ENCODE results near the gene EPN1. TPM values are rescaled to one million over a fixed set of nuclear protein-coding genes. Genes with fewer than 3 reads are reported as not detected.

The EPN1 gene
- total and polyA plus RNA-seq, 2 experiments from 2014 or later: 47.1 to 223 TPM

DNA sequence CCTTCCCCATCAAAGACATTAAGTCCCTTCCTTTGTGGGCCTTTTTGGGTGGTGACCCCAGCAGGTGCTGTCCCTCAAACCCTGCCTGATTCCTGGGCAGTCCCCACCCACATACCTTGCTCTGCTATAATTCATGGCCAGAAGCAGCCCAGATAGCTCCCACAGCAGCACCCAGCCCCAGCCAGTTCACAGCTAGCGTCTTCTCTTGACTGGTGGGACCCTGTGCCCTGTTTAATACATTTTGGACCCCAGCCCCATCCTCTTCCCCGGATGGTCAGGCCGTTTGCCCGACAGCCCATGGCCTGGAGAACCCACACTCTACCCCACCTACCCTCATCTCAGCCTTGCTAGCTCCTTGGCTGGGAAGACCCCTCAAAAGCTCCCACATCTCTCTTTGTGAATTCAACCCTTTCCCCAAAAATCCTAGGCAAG lies 24.9 kb upstream of the EPN1 start:
- Histone ChIP-seq H3F3A (replicated peaks; ENCODE audit: low read depth) (peaks cover 13% of the 10 kb centered on the region; the same call in 1 of the 2 replicates), H4K20me1 (replicated peaks; ENCODE audit: insufficient read depth) (no peaks in the 10 kb centered on the region), H3K4me1 (ENCODE audit: insufficient read depth) (no peaks in the 10 kb centered on the region; the same call in 1 of the 2 replicates), H3K27ac (ENCODE audit: low read depth) (no peak overlapping the region), H3K27me3 (ENCODE audit: insufficient read depth) (no peaks in the 10 kb centered on the region), H3K36me3 (ENCODE audit: insufficient read depth) (no peaks in the 10 kb centered on the region), H3K9me2 (ENCODE audit: insufficient read depth) (no peaks in the 10 kb centered on the region), H3K79me2 (replicated peaks; ENCODE audit: insufficient read depth) (peaks cover 18% of the 10 kb centered on the region), H3K4me3 (no peak overlapping the region), H3K4me2 (no peak overlapping the region), H2AFZ (no peak overlapping the region)
- no peaks in the 10 kb centered on the region; the same call in 2 of the 3 replicates for H3K9me3 Mint-ChIP-seq
- H3K27me3 Mint-ChIP-seq (ENCODE audit: insufficient read depth, low read depth, poor library complexity): peaks cover 47% of the 10 kb centered on the region
- no peak overlapping the region; the same call in 2 of the 3 replicates for H3K4me3 Mint-ChIP-seq
- no peak for DNase-seq (ENCODE audit: low spot score)
- H3K4me1 Mint-ChIP-seq: peaks cover 27% of the 10 kb centered on the region
- H3K36me3 Mint-ChIP-seq (ENCODE audit: low read depth): peaks cover 26% of the 10 kb centered on the region
- no peak for ATAC-seq
- TF ChIP-seq POLR2AphosphoS5 (IDR thresholded peaks at IDR 0.05; ENCODE audit: low read depth): no peak
- no peak for TF ChIP-seq EZH2 (IDR thresholded peaks at IDR 0.05; ENCODE audit: low read depth, unreplicated experiment)
- TF ChIP-seq NANOG (IDR thresholded peaks at IDR 0.05; ENCODE audit: borderline replicate concordance): no peak
- TF ChIP-seq ETS1 (IDR thresholded peaks at IDR 0.05): no peak
- no peak overlapping the region for H3K27ac Mint-ChIP-seq

GRCh38 chr19:55650602-55651230 lies 24.3 kb upstream of the EPN1 start:
- Mint-ChIP-seq H3K9me3 (no peaks in the 10 kb centered on the region; the same call in 2 of the 3 replicates), H3K27me3 (ENCODE audit: insufficient read depth, low read depth, poor library complexity) (peaks cover 43% of the 10 kb centered on the region), H3K4me1 (peaks cover 25% of the 10 kb centered on the region), H3K36me3 (ENCODE audit: low read depth) (peaks cover 25% of the 10 kb centered on the region), H3K4me3 (peak overlapping the region; percentile 18; the same call in 2 of the 3 replicates), H3K27ac (no peak overlapping the region)
- Histone ChIP-seq H3K4me3 (no peak overlapping the region), H2AFZ (no peak overlapping the region), H4K20me1 (replicated peaks; ENCODE audit: insufficient read depth) (no peaks in the 10 kb centered on the region), H3F3A (replicated peaks; ENCODE audit: low read depth) (peaks cover 15% of the 10 kb centered on the region), H3K27me3 (ENCODE audit: insufficient read depth) (no peaks in the 10 kb centered on the region), H3K4me1 (ENCODE audit: insufficient read depth) (no peaks in the 10 kb centered on the region; the same call in 1 of the 2 replicates), H3K36me3 (ENCODE audit: insufficient read depth) (no peaks in the 10 kb centered on the region), H3K4me2 (no peak overlapping the region), H3K9me2 (ENCODE audit: insufficient read depth) (no peaks in the 10 kb centered on the region), H3K79me2 (replicated peaks; ENCODE audit: insufficient read depth) (peaks cover 17% of the 10 kb centered on the region), H3K27ac (ENCODE audit: low read depth) (no peak overlapping the region)
- ATAC-seq: no peak
- no peak for TF ChIP-seq NANOG (IDR thresholded peaks at IDR 0.05; ENCODE audit: borderline replicate concordance)
- TF ChIP-seq STAT1 (IDR thresholded peaks at IDR 0.05; ENCODE audit: unreplicated experiment): no peak
- no peak for TF ChIP-seq CTCF (conservative IDR thresholded peaks at IDR 0.05; ENCODE audit: low read depth in 2 of 2)
- TF ChIP-seq ZNF114 (CRISPR knock-in tag; IDR thresholded peaks at IDR 0.05): no peak
- TF ChIP-seq EZH2phosphoT487 (IDR thresholded peaks at IDR 0.05; ENCODE audit: unreplicated experiment): no peak
- no peak for TF ChIP-seq ZNF331 (CRISPR knock-in tag; IDR thresholded peaks at IDR 0.05; ENCODE audit: low read depth)
- no peak for TF ChIP-seq REST (IDR thresholded peaks at IDR 0.05; ENCODE audit: unreplicated experiment)
- no peak for TF ChIP-seq EZH2 (IDR thresholded peaks at IDR 0.05; ENCODE audit: low read depth, unreplicated experiment)
- TF ChIP-seq JUNB (IDR thresholded peaks at IDR 0.05; ENCODE audit: unreplicated experiment): no peak
- no peak for TF ChIP-seq ETS1 (IDR thresholded peaks at IDR 0.05)
- no peak for TF ChIP-seq CREB1 (CRISPR knock-in tag; IDR thresholded peaks at IDR 0.05; ENCODE audit: low read depth)
- no peak for TF ChIP-seq POLR2AphosphoS5 (IDR thresholded peaks at IDR 0.05; ENCODE audit: low read depth)
- DNase-seq (ENCODE audit: low spot score): no peak

Measured in GM23338 (cell line).